ENCODE data around the gene MUC4. TPM values are rescaled to one million over a fixed set of nuclear protein-coding genes. Genes with fewer than 3 reads are reported as not detected.
"Not testable (repeated sequence)": the region's sequence is repeated elsewhere in the genome, so short reads cannot be mapped to it uniquely, and the experiment has no call there.

The MUC4 gene
- total and polyA plus RNA-seq, 5 donors from 2014 or later: not detected

DNA sequence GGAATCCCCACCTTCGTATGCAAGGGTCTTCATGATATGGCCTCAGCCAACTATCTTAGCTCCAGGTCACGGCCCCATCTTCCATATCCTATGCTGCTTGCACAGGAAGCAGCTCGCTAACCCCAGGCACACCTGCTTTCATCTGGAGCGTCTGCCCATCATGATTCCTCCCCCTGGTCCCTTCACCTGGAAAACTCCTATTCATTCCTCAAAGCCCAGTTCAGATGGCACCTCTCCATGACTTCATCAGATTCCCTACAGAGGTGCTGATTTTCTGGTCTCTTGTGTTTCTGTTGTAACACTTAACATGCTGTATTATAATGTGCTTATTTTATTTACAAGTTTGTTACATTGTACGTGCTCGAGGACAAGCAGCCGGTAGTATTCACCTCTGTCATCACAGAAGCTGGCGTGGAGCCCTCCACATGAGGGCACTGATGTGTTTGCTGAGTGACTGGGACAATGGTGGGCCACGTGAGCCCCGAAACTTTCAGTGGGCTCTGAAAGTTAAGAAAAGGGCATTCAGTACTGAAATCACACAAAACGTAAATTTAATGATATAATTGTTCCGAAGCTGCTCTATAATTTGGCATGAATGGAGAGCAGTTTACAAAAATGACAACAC is 74.8 kb downstream of the MUC4 start:
- Mint-ChIP-seq H3K27ac (no peak overlapping the region), H3K36me3 (peaks cover 40% of the 10 kb centered on the region)
- no peak for ATAC-seq (ENCODE audit: low read depth in 2 of 2)

DNA sequence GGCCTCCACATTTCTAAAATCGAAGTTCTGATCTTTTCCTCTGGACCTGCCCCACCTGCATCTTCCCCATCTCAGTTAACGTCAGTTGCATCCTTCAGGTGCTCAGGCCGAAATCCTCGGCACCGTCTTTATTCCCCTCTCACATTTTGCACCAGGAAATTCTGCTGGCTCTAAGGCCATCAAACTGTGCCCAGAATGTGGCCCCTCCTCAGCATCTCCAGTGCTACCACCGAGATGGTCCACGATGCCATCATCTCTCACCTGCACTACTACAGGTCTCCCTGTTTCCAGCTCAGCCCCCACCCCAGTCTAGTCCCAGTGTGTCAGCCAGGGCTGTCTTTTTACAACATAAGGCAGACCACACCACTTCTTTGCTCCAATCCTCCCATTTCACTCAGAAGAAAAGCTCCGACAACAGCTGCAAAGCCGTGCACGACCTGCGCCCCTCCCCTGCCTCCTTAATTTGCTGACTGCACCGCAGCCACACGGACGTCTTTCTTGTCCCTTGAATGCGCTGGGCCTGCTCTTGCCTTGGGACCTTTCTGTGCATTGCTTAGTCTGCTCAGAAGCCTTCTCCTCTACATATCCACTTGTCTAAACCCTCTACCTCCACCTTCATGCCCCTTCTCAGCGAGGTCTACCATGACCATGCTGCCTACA is 76.6 kb downstream of the MUC4 start:
- no peak overlapping the region for H3K4me3 ChIP-seq (ENCODE audit: low read depth, low read length)
- Mint-ChIP-seq H3K4me1 (peaks cover 0 to 5% (median 0%) of the 10 kb centered on the region in 4 donors), H3K4me3 (no peak overlapping the region), H3K27ac (peak overlapping the region in 1 of 3 donors; percentile 39), H3K9me3 (no peaks in the 10 kb centered on the region), H3K36me3 (peaks cover 51% of the 10 kb centered on the region), H3K27me3 (peaks cover 2% of the 10 kb centered on the region)
- H3K27me3 ChIP-seq (ENCODE audit: control insufficient read depth, insufficient read depth, low read length): no peaks in the 10 kb centered on the region
- peaks cover 19% of the 10 kb centered on the region for H3K36me3 ChIP-seq (ENCODE audit: control insufficient read depth, insufficient read depth, low read length)
- ATAC-seq (ENCODE audit: low read depth in 2 of 2) (no peak), DNase-seq (no peak)
- no peak overlapping the region for H3K27ac ChIP-seq (ENCODE audit: insufficient read depth, low read length, poor library complexity, severe bottlenecking)
- no peaks in the 10 kb centered on the region for H3K4me1 ChIP-seq (ENCODE audit: control insufficient read depth, insufficient read depth, low read length, poor library complexity, severe bottlenecking)
- no peaks in the 10 kb centered on the region for H3K9me3 ChIP-seq (ENCODE audit: control insufficient read depth in 2 of 2, low read length in 2 of 2)

More for the DNA sequence above, 74.8 kb downstream of the MUC4 start:
- no peaks in the 10 kb centered on the region for H3K4me1 ChIP-seq (ENCODE audit: control insufficient read depth, insufficient read depth, low read length, poor library complexity, severe bottlenecking)
- DNase-seq: no peak
- no peaks in the 10 kb centered on the region for H3K9me3 ChIP-seq (ENCODE audit: control insufficient read depth in 2 of 2, low read length in 2 of 2)
- no peak overlapping the region for H3K4me3 Mint-ChIP-seq
- H3K27me3 Mint-ChIP-seq: no peaks in the 10 kb centered on the region
- H3K4me1 Mint-ChIP-seq: peaks cover 0 to 5% (median 0%) of the 10 kb centered on the region in 4 donors
- no peaks in the 10 kb centered on the region for H3K27me3 ChIP-seq (ENCODE audit: control insufficient read depth, insufficient read depth, low read length)
- no peak overlapping the region for H3K4me3 ChIP-seq (ENCODE audit: low read depth, low read length)
- H3K9me3 Mint-ChIP-seq: no peaks in the 10 kb centered on the region
- peaks cover 17% of the 10 kb centered on the region for H3K36me3 ChIP-seq (ENCODE audit: control insufficient read depth, insufficient read depth, low read length)
- no peak overlapping the region for H3K27ac ChIP-seq (ENCODE audit: insufficient read depth, low read length, poor library complexity, severe bottlenecking)

DNA sequence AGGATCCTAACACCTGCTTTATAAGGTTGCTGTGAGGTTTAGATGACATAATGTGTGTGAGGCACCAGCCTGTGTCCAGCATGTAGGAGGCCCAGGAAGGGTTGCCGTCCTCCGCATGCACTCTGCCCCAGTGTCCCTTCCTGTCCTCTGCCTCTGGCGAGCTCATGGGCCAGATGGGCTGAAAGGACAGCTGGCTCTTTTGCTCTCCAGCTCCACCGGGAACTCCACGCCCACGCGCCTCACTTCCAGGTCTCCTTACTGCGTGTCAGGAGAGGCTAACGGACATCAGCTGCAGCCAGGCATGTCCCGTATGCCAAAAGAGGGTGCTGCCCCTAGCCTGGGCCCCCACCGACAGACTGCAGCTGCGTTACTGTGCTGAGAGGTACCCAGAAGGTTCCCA is 78.8 kb downstream of the MUC4 start:
- Histone ChIP-seq H3K36me3 (ENCODE audit: control insufficient read depth, insufficient read depth, low read length) (peaks cover 22% of the 10 kb centered on the region), H3K4me3 (ENCODE audit: low read depth, low read length) (no peak overlapping the region), H3K27me3 (ENCODE audit: control insufficient read depth, insufficient read depth, low read length) (no peaks in the 10 kb centered on the region), H3K27ac (ENCODE audit: insufficient read depth, low read length, poor library complexity, severe bottlenecking) (no peak overlapping the region), H3K9me3 (ENCODE audit: control insufficient read depth in 2 of 2, low read length in 2 of 2) (no peaks in the 10 kb centered on the region), H3K4me1 (ENCODE audit: control insufficient read depth, insufficient read depth, low read length, poor library complexity, severe bottlenecking) (no peaks in the 10 kb centered on the region)
- no peak overlapping the region for H3K4me3 Mint-ChIP-seq
- peaks cover 0 to 5% (median 3%) of the 10 kb centered on the region in 4 donors for H3K4me1 Mint-ChIP-seq
- H3K27ac Mint-ChIP-seq: no peak overlapping the region
- no peaks in the 10 kb centered on the region for H3K9me3 Mint-ChIP-seq
- peaks cover 59% of the 10 kb centered on the region for H3K36me3 Mint-ChIP-seq
- peaks cover 6% of the 10 kb centered on the region for H3K27me3 Mint-ChIP-seq
- ATAC-seq (ENCODE audit: low read depth in 2 of 2) (no peak), DNase-seq (no peak)

DNA sequence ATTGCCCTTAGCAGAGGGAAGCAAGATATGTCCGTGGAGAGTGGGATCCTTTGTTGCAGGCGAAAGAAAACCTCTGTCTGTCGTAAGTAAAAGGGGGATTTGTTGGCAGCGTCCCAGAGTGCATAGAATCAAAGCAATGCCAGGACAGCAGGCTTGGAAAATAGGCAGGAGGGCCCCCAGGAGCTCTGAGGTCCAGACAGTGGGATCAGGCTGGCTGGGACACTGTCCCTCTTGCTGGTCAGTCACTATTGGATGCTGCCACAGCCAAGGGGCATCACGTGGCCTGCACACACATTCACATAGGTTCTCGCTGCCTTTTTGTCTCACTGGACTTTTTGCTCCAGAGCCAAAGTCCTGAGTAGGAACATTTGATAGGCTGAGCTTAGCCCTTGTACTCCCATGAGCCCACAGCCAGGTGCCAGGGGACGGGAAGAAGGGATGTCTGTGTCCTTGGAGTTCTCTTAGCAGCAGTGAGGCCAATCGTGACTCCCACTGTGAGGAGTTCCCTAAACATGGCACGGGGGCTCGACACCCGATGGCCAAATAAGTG is 80.3 kb downstream of the MUC4 start:
- Histone ChIP-seq H3K4me3 (ENCODE audit: low read depth, low read length) (no peak overlapping the region), H3K36me3 (ENCODE audit: control insufficient read depth, insufficient read depth, low read length) (peaks cover 22% of the 10 kb centered on the region), H3K9me3 (ENCODE audit: control insufficient read depth in 2 of 2, low read length in 2 of 2) (no peaks in the 10 kb centered on the region), H3K27ac (ENCODE audit: insufficient read depth, low read length, poor library complexity, severe bottlenecking) (no peak overlapping the region), H3K27me3 (ENCODE audit: control insufficient read depth, insufficient read depth, low read length) (no peaks in the 10 kb centered on the region), H3K4me1 (ENCODE audit: control insufficient read depth, insufficient read depth, low read length, poor library complexity, severe bottlenecking) (no peaks in the 10 kb centered on the region)
- DNase-seq: no peak
- Mint-ChIP-seq H3K4me1 (peaks cover 0 to 12% (median 7%) of the 10 kb centered on the region in 4 donors), H3K27ac (no peak overlapping the region), H3K9me3 (no peaks in the 10 kb centered on the region), H3K36me3 (peaks cover 49% of the 10 kb centered on the region), H3K4me3 (no peak overlapping the region), H3K27me3 (peaks cover 6% of the 10 kb centered on the region)
- ATAC-seq (ENCODE audit: low read depth in 2 of 2): no peak

GRCh38 chr3:195729476-195730251 is 82.1 kb downstream of the MUC4 start:
- Histone ChIP-seq H3K9me3 (ENCODE audit: control insufficient read depth in 2 of 2, low read length in 2 of 2) (no peaks in the 10 kb centered on the region), H3K36me3 (ENCODE audit: control insufficient read depth, insufficient read depth, low read length) (peaks cover 13% of the 10 kb centered on the region), H3K4me1 (ENCODE audit: control insufficient read depth, insufficient read depth, low read length, poor library complexity, severe bottlenecking) (no peaks in the 10 kb centered on the region), H3K27me3 (ENCODE audit: control insufficient read depth, insufficient read depth, low read length) (no peaks in the 10 kb centered on the region), H3K27ac (ENCODE audit: insufficient read depth, low read length, poor library complexity, severe bottlenecking) (no peak overlapping the region), H3K4me3 (ENCODE audit: low read depth, low read length) (no peak overlapping the region)
- Mint-ChIP-seq H3K27ac (no peak overlapping the region), H3K9me3 (no peaks in the 10 kb centered on the region), H3K27me3 (peaks cover 6% of the 10 kb centered on the region), H3K36me3 (peaks cover 35% of the 10 kb centered on the region), H3K4me1 (peaks cover 0 to 12% (median 5%) of the 10 kb centered on the region in 4 donors), H3K4me3 (peak overlapping the region in 1 of 4 donors; percentile 85)
- ATAC-seq (ENCODE audit: low read depth in 2 of 2): no peak
- DNase-seq: no peak

DNA sequence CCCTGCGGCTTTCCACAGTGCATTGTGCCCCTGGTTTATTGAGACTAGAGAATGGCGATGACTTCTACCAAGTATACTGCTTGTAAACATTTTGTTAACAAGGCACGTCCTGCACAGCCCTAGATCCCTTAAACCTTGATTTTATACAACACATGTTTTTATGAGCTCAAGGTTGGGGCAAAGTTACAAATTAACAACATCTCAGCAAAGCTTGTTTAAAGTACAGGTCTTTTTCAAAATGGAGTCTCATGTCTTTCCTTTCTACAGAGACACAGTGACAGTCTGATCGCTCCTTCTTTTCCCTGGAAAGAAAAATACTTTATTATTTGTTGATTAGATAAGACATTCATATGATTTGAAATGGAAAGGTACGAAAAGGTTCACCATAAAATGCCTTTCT is 82.9 kb downstream of the MUC4 start:
- not testable (repeated sequence) for H3K4me1 ChIP-seq (ENCODE audit: control insufficient read depth, insufficient read depth, low read length, poor library complexity, severe bottlenecking); H3K9me3 Mint-ChIP-seq; H3K27ac Mint-ChIP-seq; H3K27me3 Mint-ChIP-seq; H3K27me3 ChIP-seq (ENCODE audit: control insufficient read depth, insufficient read depth, low read length); ATAC-seq (ENCODE audit: low read depth in 2 of 2); H3K4me3 ChIP-seq (ENCODE audit: low read depth, low read length); H3K9me3 ChIP-seq (ENCODE audit: control insufficient read depth in 2 of 2, low read length in 2 of 2); H3K27ac ChIP-seq (ENCODE audit: insufficient read depth, low read length, poor library complexity, severe bottlenecking); DNase-seq
- H3K4me1 Mint-ChIP-seq: peaks cover 0 to 12% (median 5%) of the 10 kb centered on the region in 4 donors
- peak overlapping the region in 1 of 4 donors; percentile 85 for H3K4me3 Mint-ChIP-seq
- peaks cover 13% of the 10 kb centered on the region for H3K36me3 ChIP-seq (ENCODE audit: control insufficient read depth, insufficient read depth, low read length)
- H3K36me3 Mint-ChIP-seq: peaks cover 35% of the 10 kb centered on the region

DNA sequence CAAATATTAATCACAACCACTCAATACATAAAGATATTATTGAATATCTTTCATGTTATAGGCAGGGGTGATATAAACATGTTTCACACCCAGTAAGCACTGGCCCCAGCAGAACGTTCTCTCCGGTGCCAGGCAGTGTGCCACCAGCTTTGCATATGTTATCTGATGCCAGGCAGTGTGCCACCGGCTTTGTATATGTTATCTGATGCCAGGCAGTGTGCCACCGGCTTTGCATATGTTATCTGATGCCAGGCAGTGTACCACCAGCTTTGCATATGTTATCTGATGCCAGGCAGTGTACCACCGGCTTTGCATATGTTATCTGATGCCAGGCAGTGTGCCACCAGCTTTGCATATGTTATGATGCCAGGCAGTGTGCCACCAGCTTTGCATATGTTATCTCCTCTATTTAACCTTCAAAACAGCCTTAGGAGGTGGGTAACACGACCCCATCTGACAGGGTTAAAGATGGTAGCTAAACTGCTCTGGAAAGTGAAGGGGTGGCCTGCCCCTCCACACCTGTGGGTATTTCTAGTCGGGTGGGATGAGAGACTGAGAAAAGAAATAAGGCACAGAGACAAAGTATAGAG is 84.0 kb downstream of the MUC4 start:
- Histone ChIP-seq H3K27me3 (ENCODE audit: control insufficient read depth, insufficient read depth, low read length) (no peaks in the 10 kb centered on the region), H3K27ac (ENCODE audit: insufficient read depth, low read length, poor library complexity, severe bottlenecking) (no peak overlapping the region), H3K9me3 (ENCODE audit: control insufficient read depth in 2 of 2, low read length in 2 of 2) (no peaks in the 10 kb centered on the region), H3K4me1 (ENCODE audit: control insufficient read depth, insufficient read depth, low read length, poor library complexity, severe bottlenecking) (no peaks in the 10 kb centered on the region), H3K4me3 (ENCODE audit: low read depth, low read length) (no peak overlapping the region), H3K36me3 (ENCODE audit: control insufficient read depth, insufficient read depth, low read length) (peaks cover 5% of the 10 kb centered on the region)
- H3K27ac Mint-ChIP-seq: no peak overlapping the region
- ATAC-seq (ENCODE audit: low read depth in 2 of 2) (no peak), DNase-seq (peak in 1 of 3 donors; percentile 46)
- H3K9me3 Mint-ChIP-seq: no peaks in the 10 kb centered on the region
- peaks cover 25% of the 10 kb centered on the region for H3K36me3 Mint-ChIP-seq
- no peak overlapping the region for H3K4me3 Mint-ChIP-seq
- H3K27me3 Mint-ChIP-seq: peaks cover 6% of the 10 kb centered on the region
- peaks cover 0 to 12% (median 5%) of the 10 kb centered on the region in 4 donors for H3K4me1 Mint-ChIP-seq

Measured in CD4-positive, CD25-positive, alpha-beta regulatory T cell (primary cell).